SK-N-SH treated with all-trans-retinoic acid at 6 μM for 48 hours (cell line): Measurements from ENCODE around the gene KIF20B.

ENCODE experiments used
- ATAC-seq: fragments of 200-7000 bp; cut with Tn5 transposase; 3 replicates; pipeline ENCODE4 v1.9.1; 2020; ENCODE audit warnings: mild to moderate bottlenecking, moderate library complexity
- ARNTL ChIP-seq: fragments of 450-650 bp; formaldehyde crosslinking; IDR thresholded peaks from 2 replicates; pipeline ENCODE4 v1.5.0; 2020; ENCODE audit warnings: low read depth, mild to moderate bottlenecking, moderate library complexity, borderline replicate concordance
- BACH2 ChIP-seq: fragments of 250-450 bp; sonication (Bioruptor Pico); IDR thresholded peaks from 2 replicates; pipeline ENCODE4 v1.9.0; 2021; ENCODE audit warnings: mild to moderate bottlenecking, borderline replicate concordance
- CREB5 ChIP-seq: fragments of 250-450 bp; sonication (Bioruptor Pico); IDR thresholded peaks from 2 replicates; pipeline ENCODE4 v1.5.1; 2020; ENCODE audit warnings: low read depth, mild to moderate bottlenecking, moderate library complexity
- CSDC2 ChIP-seq: fragments of 250-450 bp; sonication (Bioruptor Pico); IDR thresholded peaks from 2 replicates; pipeline ENCODE4 v1.5.0; 2020; ENCODE audit warnings: mild to moderate bottlenecking, moderate library complexity
- CSRNP3 ChIP-seq: fragments of 250-450 bp; sonication (Bioruptor Pico); IDR thresholded peaks from 2 replicates; pipeline ENCODE4 v1.5.1; 2021; ENCODE audit warnings: mild to moderate bottlenecking, moderate library complexity
- ESRRG ChIP-seq: fragments of 250-450 bp; sonication (Bioruptor Pico); IDR thresholded peaks from 2 replicates; pipeline ENCODE4 v1.6.1; 2021; ENCODE audit warnings: mild to moderate bottlenecking
- GLIS3 ChIP-seq: fragments of 250-450 bp; sonication (Bioruptor Pico); IDR thresholded peaks from 2 replicates; pipeline ENCODE4 v1.5.0; 2020; ENCODE audit warnings: mild to moderate bottlenecking, moderate library complexity
- ISL1 ChIP-seq: fragments of 250-450 bp; sonication (Bioruptor Pico); IDR thresholded peaks from 2 replicates; pipeline ENCODE4 v2.1.2; 2022; ENCODE audit warnings: mild to moderate bottlenecking, moderate library complexity
- OSR1 ChIP-seq: fragments of 250-450 bp; sonication (Bioruptor Pico); IDR thresholded peaks from 2 replicates; pipeline ENCODE4 v1.8.0; 2022; ENCODE audit warnings: moderate library complexity, mild to moderate bottlenecking, inconsistent platforms
- PATZ1 ChIP-seq: fragments of 250-450 bp; sonication (Bioruptor Pico); IDR thresholded peaks from 2 replicates; pipeline ENCODE4 v1.8.0; 2020; ENCODE audit warnings: mild to moderate bottlenecking, moderate library complexity, borderline replicate concordance
- POU6F1 ChIP-seq: fragments of 250-450 bp; sonication (Bioruptor Pico); IDR thresholded peaks from 2 replicates; pipeline ENCODE4 v1.8.0; 2021; ENCODE audit warnings: low read depth, mild to moderate bottlenecking, moderate library complexity, borderline replicate concordance
- PPARA ChIP-seq: fragments of 250-450 bp; sonication (Bioruptor Pico); IDR thresholded peaks from 2 replicates; pipeline ENCODE4 v1.5.0; 2020; ENCODE audit warnings: mild to moderate bottlenecking, borderline replicate concordance
- RARB ChIP-seq: fragments of 250-450 bp; sonication (Bioruptor Pico); IDR thresholded peaks from 2 replicates; pipeline ENCODE4 v1.8.0; 2021; ENCODE audit warnings: mild to moderate bottlenecking, moderate library complexity
- SNAI2 ChIP-seq: fragments of 250-450 bp; sonication (Bioruptor Pico); IDR thresholded peaks from 2 replicates; pipeline ENCODE4 v1.5.0; 2020; ENCODE audit warnings: mild to moderate bottlenecking, moderate library complexity
- TCF4 ChIP-seq: fragments of 250-450 bp; sonication (Bioruptor Pico); IDR thresholded peaks from 2 replicates; pipeline ENCODE4 v1.8.0; 2021; ENCODE audit warnings: mild to moderate bottlenecking, moderate library complexity, borderline replicate concordance
- TOX ChIP-seq: fragments of 250-450 bp; sonication (Bioruptor Pico); IDR thresholded peaks from 2 replicates; pipeline ENCODE4 v1.8.0; 2021; ENCODE audit warnings: mild to moderate bottlenecking, moderate library complexity, borderline replicate concordance
- TSHZ2 ChIP-seq: fragments of 250-450 bp; sonication (Bioruptor Pico); IDR thresholded peaks from 2 replicates; pipeline ENCODE4 v1.5.0; 2020; ENCODE audit warnings: mild to moderate bottlenecking, moderate library complexity
- ZC3H10 ChIP-seq: fragments of 250-450 bp; sonication (Bioruptor Pico); IDR thresholded peaks from 2 replicates; pipeline ENCODE4 v1.5.1; 2021; ENCODE audit warnings: mild to moderate bottlenecking, moderate library complexity
- ZFP3 ChIP-seq: fragments of 250-450 bp; sonication (Bioruptor Pico); IDR thresholded peaks from 2 replicates; pipeline ENCODE4 v1.5.0; 2020; ENCODE audit warnings: mild to moderate bottlenecking, moderate library complexity
- ZFP30 ChIP-seq: fragments of 450-650 bp; formaldehyde crosslinking; IDR thresholded peaks from 2 replicates; pipeline ENCODE4 v1.5.0; 2022; ENCODE audit warnings: mild to moderate bottlenecking, moderate library complexity
- ZNF565 ChIP-seq: fragments of 450-650 bp; formaldehyde crosslinking; conservative IDR thresholded peaks from 2 replicates; pipeline ENCODE4 v1.5.0; 2020; ENCODE audit warnings: low read depth, mild to moderate bottlenecking, moderate library complexity
- ZNF70 ChIP-seq: fragments of 450-650 bp; formaldehyde crosslinking; IDR thresholded peaks from 2 replicates; pipeline ENCODE4 v1.5.0; 2020; ENCODE audit warnings: mild to moderate bottlenecking, moderate library complexity
- ZNF8 ChIP-seq: fragments of 450-650 bp; formaldehyde crosslinking; IDR thresholded peaks from 2 replicates; pipeline ENCODE4 v1.5.0; 2020; ENCODE audit warnings: mild to moderate bottlenecking, moderate library complexity

The KIF20B gene

GRCh38 chr10:89697946-89698345, 3.4 kb upstream of the KIF20B start (continued):
- TF ChIP-seq ESRRG (CRISPR knock-in tag) (no peak), TCF4 (CRISPR knock-in tag) (no peak), ARNTL (CRISPR knock-in tag) (no peak), RARB (CRISPR knock-in tag) (no peak)

- no peak for ATAC-seq
- TF ChIP-seq ARNTL (CRISPR knock-in tag) (no peak), POU6F1 (no peak), ZNF565 (CRISPR knock-in tag) (no peak), ZFP3 (CRISPR knock-in tag) (no peak), ZNF70 (CRISPR knock-in tag) (no peak), CSRNP3 (CRISPR knock-in tag) (no peak), PPARA (CRISPR knock-in tag) (no peak), ZC3H10 (no peak), ZNF8 (CRISPR knock-in tag) (no peak), BACH2 (no peak), TSHZ2 (CRISPR knock-in tag) (no peak), ISL1 (CRISPR knock-in tag) (no peak), SNAI2 (CRISPR knock-in tag) (no peak)
- TF ChIP-seq, all 23 proteins: peak for 0
Observed at GRCh38 chr10:89699581-89700064, 1.8 kb upstream of the KIF20B start.

GRCh38 chr10:89700923-89701241, 508 bp upstream of the KIF20B start:
- ATAC-seq = peak; percentile 58; the same call in 2 of the 3 replicates
- TF ChIP-seq RARB (CRISPR knock-in tag) (no peak), ZC3H10 (no peak), POU6F1 (no peak), TOX (no peak), ZNF70 (CRISPR knock-in tag) (no peak), PATZ1 (CRISPR knock-in tag) (no peak), OSR1 (no peak), CREB5 (CRISPR knock-in tag) (no peak), ZFP3 (CRISPR knock-in tag) (no peak), ZNF8 (CRISPR knock-in tag) (no peak), ISL1 (CRISPR knock-in tag) (no peak), CSDC2 (no peak), GLIS3 (no peak), ZFP30 (CRISPR knock-in tag) (no peak), CSRNP3 (CRISPR knock-in tag) (no peak), ZNF565 (CRISPR knock-in tag) (no peak), TCF4 (CRISPR knock-in tag) (no peak)
